GM19455 (cell line): ENCODE measurements around the gene TEKT2.

Source experiments
- ATAC-seq: cut with Tn5 transposase; IDR thresholded peaks from one replicate; pipeline ENCODE4 v1.9.1; 2021; ENCODE audit not compliant: unreplicated experiment

The TEKT2 gene, protein sequence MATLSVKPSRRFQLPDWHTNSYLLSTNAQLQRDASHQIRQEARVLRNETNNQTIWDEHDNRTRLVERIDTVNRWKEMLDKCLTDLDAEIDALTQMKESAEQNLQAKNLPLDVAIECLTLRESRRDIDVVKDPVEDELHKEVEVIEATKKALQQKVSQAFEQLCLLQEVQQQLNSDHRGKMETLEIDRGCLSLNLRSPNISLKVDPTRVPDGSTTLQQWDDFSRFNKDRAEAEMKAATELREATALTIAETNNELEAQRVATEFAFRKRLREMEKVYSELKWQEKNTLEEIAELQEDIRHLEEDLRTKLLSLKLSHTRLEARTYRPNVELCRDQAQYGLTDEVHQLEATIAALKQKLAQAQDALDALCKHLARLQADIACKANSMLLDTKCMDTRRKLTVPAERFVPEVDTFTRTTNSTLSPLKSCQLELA

DNA sequence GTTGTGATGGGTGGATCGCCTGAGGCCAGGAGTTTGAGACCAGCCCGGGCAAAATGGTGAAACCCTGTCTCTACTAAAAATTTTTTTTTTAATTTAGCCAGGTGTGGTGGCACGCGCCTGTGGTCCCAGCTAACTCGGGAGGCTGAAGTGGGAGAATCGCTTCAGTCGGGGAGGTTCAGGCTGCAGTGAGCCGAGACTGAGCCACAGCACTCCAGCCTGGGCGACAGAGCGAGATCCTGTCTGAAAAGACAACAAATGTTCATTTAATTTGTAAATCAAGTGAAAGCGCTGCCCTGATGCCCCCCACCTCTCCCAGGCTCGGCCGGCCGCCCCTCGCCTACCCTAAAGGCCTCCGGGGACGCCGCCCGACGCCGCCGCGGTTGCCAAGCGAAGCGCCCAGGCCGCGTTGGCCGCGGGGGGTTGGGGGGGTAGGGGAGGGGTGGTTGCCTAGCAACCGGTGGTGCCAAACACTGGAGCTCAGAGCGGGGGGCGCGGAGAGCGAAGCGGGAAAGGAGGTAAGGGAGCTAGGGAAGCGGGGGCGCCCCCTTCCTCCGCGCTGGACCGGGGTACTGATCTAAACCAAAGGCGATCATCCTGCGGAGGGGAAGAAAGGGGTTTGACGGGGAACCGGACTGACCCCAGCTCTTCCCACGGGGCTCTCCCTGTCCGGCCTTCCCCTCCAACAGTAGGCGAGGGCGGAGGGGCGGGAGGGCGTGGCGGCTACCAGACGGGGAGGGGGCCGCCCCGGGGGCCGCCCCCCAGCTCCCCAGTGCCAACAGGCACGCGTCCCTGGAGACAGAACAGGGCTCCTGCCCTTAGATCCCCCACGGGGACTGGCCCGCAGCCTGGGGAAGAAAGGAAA is at the start of gene TEKT2:
Gene TEKT2 (plus strand): TSS at position 460 of the 862 bp plus-strand sequence. CDS start 828 bp downstream, outside the sequence.
- ATAC-seq = no peak

DNA sequence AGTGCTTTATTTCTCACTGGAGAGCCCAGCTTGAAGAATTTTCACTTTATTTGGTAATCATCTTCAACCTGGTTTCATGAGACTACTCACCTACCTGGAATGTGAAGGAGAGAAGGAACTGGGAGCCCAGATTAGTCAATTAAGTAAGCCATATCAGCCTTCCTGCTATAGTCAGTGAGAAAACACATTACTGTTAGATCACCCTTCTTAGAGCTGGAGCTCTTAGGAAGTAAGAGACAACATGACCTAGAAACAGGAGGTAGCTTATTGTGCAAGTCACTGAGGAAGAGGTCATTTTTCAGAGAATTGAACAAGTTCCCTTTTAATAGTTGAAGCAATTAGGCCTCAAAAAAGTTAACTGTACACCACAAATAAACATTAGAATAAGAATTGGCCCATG is 49.2 kb upstream of the TEKT2 start:
- no peak for ATAC-seq

DNA sequence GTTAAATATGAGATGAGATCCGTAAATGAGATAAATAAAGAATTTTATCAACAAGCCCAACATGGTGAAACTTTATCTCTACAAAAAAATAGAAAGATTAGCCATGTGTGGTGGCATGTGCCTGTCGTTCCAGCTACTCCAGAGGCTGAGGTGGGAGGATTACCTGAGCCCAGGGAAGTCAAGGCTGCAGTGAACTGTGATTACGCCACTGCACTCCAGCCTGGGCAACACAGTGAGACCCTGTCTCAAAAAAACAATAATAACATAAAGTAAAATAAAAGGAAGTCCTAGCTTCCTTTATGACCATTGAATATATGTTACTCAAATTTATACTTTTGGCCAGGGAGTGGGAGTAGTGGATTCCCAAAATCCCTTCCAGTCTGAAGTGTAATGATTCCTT is 48.7 kb upstream of the TEKT2 start:
- no peak for ATAC-seq

DNA sequence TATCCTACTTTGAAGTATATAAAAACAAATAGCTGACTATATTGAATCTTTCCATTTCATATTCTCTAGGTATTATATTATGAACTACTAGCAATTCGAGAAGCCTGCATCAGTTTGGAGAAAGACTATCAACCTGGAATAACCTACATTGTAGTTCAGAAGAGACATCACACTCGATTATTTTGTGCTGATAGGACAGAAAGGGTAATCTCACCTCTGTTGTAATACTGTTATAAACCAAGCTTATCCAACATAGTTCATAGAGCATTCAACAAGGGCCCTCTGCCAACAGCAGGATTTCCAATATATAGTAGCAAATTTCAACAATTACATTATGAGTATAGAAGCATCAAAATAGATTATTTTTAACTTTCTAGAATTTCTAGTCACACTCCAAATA is 43.7 kb upstream of the TEKT2 start:
- ATAC-seq = no peak

DNA sequence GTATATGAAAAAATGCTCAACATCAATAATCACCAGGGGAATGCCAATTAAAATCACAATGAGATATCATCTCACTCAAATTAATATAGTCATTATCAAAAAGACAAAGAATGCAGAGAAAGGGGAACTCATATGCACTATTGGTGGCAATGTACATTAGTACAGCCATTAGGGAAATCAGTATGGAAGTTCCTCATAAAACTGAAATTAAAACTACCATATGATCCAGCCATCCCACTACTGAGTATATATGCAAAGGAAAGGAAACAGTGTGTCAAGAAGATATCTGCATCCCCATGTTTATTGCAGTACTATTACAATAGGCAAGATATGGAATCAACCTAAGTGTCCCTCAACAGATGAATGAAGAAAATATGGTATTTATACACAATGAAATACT is 32.1 kb upstream of the TEKT2 start:
- no peak for ATAC-seq

DNA sequence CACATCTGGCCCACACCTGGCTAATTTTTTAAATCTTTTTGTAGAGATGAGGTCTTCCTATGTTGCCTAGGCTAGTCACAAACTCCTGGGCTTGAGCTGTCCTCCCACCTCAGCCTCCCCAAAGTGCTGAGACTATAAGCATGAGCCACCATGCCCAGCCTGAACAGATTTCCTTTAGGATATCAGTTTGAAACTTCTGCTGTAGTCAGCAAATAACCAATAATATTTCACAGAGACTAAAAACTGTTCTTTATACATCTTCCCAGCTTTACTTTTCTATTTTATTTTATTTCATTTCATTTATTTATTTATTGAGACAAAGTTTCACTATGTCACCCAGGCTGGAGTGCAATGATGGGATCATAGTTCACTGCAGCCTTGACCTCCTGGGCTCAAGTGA is 29.9 kb upstream of the TEKT2 start:
- no peak for ATAC-seq

DNA sequence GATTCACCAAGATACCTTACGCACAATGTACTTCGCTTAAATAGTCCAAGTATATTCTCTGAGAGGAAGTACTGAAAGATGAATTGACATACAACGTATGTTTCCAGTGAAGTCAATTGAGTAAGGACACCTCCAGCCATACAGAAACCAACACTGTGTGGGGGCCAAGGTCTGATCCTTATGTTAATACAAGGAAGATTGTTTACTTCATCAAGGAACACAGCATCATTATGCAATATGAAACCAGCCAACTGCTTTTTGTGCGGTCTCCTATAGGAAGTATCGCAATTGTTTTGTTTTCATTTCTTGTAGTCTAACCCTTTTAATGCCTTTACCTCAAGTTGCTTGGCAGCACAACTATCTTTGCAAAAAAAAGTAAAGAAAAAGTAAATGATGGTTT is 28.2 kb upstream of the TEKT2 start:
- no peak for ATAC-seq

DNA sequence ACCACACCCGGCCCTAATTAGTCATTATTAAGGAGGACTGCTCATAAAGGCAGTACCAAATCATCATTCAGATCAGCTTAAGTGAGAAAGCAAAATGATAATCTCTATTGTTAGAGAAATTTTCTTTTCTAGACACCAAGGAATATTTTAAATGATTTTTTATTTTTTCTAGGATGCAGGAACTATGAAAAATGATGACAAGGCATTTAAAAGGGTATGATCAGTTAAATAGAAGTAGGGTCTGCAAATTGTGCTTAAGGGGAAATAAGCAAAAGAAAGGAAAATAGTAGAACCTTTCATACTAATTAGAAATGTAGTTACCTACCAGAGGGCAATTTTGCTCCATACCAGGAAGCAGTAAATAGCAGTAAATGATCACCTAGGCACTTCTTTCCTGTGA is 21.6 kb upstream of the TEKT2 start:
- no peak for ATAC-seq

DNA sequence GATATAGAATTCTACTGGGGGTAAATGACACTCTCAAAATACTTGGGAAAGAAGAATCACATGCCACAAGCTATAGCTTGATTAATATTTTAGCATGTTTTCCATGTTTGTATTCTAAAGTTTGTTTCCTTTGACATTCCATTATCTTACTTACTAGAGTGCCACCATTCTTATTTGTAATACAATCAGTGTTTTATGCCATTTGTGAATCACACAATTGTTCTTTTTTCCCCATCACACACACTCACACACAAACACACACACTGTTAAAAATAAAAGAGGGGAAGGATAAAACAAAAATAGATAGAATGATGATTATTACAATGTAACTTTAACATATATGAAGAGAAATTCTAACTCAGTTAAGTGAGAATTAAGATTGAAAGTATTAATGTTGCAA is 16.0 kb upstream of the TEKT2 start:
- no peak for ATAC-seq

DNA sequence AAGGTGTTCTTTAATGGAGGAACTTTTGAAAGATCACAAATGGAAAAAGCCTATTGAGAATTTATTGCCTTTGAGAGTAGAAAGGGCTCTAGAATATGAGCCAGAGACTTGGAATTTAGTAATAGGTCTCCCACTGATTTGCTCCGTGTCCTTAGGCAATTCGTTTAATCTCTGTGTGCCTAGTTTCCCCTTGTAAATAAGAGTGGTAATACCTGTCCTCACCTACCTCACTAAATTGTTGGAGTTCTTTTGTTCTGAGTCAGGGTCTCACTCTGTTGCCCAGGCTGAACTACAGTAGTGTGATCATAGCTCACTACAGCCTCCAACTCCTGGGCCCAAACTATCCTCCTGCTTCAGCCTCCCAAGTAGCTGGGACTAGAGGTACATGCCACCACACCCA is 15.0 kb upstream of the TEKT2 start:
- ATAC-seq = no peak

DNA sequence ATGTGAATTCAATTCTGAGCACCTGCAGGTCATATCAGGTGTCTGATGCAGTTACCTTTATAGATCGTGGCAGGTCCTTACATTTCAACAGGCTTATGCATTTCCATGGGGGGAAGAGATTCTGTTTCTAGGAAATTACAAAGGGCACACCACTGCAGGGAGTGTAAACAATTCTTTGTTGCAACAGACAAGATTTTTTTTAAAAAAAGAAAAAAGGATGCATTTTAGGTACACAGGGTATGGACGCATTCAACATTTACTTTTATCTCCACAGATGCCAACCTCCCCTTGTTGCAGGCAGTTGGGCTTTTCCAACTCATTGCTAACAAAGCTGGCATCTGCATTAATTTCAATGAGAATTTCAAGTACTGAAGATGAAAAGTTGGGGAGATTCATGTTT is 13.5 kb upstream of the TEKT2 start:
- no peak for ATAC-seq

DNA sequence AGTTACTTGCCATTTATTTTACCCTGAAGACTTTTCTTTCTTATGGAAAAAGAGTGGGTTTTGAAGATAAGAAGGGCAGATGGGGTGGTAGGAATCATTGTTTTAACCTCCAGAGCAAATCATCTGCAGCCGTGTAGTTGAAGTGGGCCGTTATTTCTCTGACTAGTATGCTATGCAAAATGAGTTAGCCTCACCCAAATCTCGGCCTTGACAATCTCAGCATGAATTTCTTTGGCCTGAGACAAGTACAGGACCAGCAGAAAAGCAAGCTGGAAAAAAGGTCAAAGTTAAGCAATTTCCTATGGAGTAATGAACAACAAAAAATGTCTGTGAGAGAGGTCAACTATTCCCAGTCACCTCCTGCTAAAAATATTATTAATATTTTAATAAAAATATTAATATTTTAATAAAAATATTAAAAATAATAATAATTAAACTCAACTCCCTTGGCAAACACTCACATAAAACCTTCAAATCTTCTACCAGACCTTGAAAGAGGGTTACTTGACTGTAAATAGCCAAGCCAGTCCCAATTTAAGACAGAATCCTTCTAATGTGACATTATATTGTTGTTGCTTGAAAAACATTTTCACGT is 6.8 kb upstream of the TEKT2 start:
- ATAC-seq = no peak

DNA sequence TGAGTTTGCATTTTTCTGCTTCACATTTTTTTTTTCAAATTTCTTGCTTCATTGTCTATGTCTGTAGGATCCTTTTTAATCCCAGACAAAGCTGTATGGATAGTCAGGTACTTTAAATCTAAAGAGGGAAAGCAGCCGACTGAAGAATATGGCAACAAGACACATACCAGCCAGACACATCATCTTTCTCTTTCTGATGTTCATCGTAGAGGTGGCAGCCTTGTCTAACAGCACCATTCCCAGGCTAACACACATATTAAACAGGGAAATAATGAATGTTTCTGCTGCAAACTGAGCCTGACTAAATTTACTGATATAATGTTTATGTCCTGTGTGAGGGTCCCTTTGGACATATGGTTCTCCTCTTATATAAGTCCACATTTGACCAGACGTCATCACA is 3.7 kb upstream of the TEKT2 start:
- no peak for ATAC-seq

DNA sequence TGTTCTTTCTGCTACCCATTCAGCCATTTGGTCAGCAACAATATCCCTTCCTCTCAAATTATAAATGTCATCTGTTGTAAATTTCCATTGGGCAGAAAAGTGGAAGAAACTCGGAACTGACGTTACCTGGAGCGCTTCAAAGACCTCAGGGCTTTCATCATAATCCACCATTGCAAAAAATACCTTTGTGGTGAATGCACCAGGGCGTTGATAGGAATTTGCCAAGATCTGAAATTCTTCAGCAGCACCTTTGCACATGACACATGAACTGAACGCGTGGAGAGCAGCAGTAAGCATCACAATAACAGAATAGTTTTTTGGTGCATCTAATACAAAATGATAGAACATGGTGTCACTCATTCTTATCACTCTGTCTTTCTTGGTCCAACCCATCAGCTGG is 3.1 kb upstream of the TEKT2 start:
- ATAC-seq = no peak

DNA sequence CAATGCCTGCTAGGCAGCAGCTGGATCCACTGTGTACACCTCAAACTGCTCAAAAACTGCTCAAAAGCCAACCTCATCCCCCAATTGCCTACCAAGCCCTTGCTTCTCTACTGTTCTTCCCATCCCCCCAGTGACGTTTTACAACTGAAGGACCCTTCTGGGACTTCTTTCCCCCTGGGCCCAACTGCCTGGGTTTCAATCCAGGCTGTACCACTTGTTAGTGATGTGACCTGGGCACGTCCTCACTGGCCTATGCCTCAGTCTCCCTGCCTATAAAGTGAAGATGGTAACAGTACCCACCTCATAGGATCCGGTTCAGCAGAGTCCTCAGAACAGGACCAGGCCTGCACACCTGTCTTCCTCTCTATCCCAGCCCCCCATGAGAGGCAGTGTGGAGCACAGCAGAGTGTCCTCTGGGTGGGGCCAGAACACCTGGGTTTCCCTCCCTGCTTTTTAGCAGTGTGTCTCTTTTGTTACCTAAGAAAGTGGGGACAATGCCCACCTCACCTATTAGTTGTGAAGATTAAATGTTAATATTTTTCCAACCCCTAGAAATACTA is 1.9 kb upstream of the TEKT2 start:
- no peak for ATAC-seq

DNA sequence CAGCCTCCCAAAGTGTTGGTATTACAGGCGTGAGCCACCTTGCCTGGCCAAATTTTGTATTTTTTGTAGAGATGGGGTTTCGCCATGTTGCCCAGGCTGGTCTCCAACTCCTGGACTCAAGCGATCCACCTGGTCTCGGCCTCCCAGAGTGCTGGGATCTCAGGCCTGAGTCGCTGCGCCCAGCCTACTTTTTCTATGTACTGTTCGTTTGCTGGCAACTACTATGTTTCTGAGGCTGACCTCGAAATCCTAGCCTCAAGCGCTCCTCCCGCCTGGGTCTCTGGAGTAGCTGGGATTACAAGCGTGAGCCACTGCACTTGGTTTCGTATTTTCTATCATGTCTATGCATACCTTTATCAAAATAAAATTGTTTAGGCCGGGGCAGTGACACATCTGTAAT is 675 bp upstream of the TEKT2 start:
- no peak for ATAC-seq

DNA sequence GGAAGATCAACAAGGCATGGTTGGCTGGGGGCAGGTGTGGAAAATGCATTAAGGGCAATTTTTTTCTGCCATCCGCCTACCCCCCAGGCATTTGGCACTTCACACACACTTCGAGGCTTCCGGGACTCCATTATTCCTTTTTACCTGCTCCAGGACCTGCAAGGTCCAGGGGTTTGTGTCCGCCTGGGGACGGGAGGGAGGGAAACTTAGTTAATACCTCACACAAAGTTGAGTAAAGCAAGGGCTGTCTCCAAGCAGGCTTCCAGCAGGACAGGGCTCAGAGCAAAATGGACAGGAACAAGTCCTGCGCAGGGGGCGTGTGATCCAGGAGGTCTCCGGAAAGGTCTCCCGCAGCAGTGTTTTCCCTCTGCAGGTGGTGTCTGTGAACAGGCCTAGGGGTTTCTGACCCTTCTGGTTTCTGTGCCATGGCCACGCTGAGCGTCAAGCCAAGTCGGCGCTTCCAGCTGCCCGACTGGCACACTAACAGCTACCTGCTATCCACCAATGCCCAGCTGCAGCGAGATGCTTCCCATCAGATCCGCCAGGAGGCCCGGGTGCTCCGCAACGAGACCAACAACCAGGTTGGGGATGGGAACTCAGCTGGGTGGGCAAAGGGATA is 712 bp downstream of the TEKT2 start:
- ATAC-seq = no peak

DNA sequence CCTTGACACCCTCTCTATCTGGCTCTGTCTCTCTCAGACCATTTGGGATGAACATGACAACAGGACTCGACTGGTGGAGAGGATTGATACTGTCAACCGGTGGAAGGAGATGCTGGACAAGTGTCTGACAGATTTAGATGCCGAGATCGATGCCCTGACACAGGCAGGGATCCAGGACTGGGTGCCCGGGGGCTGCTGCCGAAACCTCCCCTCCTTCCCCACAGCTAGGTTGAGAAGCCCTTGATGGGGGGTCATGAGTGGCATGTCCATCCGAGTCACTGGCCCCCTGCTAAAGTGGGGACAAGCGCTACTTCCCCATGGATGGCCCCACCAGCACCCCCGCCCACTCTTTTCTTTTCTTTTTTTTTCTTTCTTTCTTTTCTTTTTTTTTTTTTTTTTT is 1.2 kb downstream of the TEKT2 start:
- no peak for ATAC-seq

DNA sequence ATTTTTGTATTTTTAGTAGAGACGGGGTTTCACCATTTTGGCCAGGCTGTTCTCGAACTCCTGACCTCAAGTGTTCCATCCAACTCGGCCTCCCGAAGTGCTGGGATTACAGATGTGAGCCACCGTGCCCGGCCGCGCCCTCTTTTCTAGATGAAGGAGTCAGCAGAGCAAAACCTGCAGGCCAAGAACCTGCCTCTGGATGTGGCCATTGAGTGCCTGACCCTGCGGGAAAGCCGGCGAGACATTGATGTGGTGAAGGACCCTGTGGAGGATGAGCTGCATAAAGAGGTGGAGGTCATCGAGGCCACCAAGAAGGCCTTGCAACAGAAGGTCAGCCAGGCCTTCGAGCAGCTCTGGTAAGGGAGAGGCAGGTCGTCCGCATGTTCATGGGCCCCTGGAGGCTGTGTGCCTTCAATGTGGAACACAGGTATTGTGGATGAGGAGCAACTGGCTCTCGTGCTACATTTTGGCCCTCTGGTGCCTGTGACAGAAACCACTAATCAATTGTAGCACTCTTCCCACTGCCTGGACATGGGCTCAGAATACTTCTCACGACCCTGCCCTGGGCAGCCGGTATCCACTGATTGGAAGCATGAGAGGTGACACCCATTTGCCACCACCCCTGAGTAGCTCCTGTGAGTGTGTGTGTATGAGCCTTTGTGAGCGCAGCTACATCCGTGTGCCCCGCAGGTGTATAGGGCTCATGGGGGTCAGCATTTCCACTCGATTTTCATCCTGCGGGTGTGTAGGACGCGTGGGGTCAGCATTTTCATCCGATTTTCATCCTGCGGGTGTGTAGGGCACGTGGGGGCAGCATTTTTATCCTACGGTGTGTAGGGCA is 2.0 kb downstream of the TEKT2 start:
- no peak for ATAC-seq

DNA sequence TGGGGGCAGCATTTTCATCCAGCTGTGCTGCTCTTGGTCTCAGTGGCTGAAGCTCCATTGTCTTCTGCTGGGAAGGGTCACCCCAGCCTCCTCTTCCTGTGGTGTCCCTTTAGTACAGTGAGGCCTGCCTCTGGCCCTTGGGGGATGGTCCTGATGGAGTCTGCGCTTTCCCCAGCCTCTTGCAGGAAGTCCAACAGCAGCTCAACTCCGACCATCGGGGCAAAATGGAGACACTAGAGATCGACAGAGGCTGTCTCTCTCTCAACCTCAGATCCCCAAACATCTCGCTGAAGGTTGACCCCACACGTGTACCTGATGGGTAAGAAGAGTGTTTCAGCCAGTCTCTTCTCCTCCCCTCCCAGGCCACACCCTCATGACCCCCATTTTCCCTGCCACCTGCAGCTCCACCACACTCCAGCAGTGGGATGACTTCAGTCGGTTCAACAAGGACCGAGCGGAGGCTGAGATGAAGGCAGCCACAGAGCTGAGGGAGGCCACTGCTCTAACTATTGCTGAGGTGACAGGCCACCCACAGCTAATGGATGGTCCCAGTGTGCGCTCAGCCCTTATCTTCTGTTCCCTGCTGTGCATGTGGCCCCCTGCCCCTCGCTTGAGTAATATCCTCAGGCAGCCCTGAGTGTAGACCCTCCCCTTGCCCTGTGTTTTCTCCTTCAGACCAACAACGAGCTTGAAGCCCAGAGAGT is 2.8 kb downstream of the TEKT2 start:
- ATAC-seq = no peak
